ENCODE measurements around the gene COPG2. TPM values are rescaled to one million over a fixed set of nuclear protein-coding genes. Genes with fewer than 3 reads are reported as not detected.

Gene COPG2
- total RNA-seq, 1 experiment from 2014 or later: 25.5 TPM

DNA sequence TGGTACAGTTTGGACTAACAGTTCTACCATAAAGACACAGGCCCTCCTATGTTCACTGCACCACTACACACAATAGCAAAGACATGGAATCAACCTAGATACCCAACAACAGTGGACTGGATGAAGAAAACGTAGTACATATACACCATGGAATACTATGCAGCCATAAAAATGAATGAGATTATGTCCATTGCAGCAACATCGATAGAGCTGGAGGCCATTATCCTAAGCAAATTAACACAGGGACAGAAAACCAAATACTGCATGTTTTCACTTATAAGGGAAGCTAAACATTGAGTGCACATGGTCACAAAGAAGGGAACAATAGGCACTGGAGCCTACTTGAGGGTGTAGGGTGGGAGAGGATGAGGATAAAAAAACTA lies 101.7 kb downstream of the COPG2 start:
- Histone ChIP-seq H3K36me3 (ENCODE audit: low read depth) (no peaks in the 10 kb centered on the region), H2AFZ (no peak overlapping the region), H3K4me2 (no peak overlapping the region), H3K27me3 (ENCODE audit: insufficient read depth, low read depth) (no peaks in the 10 kb centered on the region), H3K79me2 (ENCODE audit: low read depth) (no peaks in the 10 kb centered on the region), H4K20me1 (ENCODE audit: insufficient read depth) (no peaks in the 10 kb centered on the region), H3F3A (ENCODE audit: insufficient read depth, low read depth) (no peaks in the 10 kb centered on the region), H3K27ac (no peak overlapping the region), H3K9me2 (ENCODE audit: insufficient read depth) (no peaks in the 10 kb centered on the region), H3K4me1 (replicated peaks; ENCODE audit: insufficient read depth) (no peaks in the 10 kb centered on the region), H3K4me3 (no peak overlapping the region), H3K9me3 (ENCODE audit: insufficient read depth, low read depth) (no peaks in the 10 kb centered on the region)
- ChIA-PET CTCF (no interaction called here), POLR2A (ENCODE audit: unreplicated experiment) (no interaction called here)
- BruUV-seq (replicated peaks): no TSS peak
- intact Hi-C loops (cut with micrococcal nuclease; ENCODE audit: unreplicated experiment): no loop called here
- DNase-seq: no peak
- TF ChIP-seq, protein P1, sequence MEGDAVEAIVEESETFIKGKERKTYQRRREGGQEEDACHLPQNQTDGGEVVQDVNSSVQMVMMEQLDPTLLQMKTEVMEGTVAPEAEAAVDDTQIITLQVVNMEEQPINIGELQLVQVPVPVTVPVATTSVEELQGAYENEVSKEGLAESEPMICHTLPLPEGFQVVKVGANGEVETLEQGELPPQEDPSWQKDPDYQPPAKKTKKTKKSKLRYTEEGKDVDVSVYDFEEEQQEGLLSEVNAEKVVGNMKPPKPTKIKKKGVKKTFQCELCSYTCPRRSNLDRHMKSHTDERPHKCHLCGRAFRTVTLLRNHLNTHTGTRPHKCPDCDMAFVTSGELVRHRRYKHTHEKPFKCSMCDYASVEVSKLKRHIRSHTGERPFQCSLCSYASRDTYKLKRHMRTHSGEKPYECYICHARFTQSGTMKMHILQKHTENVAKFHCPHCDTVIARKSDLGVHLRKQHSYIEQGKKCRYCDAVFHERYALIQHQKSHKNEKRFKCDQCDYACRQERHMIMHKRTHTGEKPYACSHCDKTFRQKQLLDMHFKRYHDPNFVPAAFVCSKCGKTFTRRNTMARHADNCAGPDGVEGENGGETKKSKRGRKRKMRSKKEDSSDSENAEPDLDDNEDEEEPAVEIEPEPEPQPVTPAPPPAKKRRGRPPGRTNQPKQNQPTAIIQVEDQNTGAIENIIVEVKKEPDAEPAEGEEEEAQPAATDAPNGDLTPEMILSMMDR (conservative IDR thresholded peaks at IDR 0.05): no peak

DNA sequence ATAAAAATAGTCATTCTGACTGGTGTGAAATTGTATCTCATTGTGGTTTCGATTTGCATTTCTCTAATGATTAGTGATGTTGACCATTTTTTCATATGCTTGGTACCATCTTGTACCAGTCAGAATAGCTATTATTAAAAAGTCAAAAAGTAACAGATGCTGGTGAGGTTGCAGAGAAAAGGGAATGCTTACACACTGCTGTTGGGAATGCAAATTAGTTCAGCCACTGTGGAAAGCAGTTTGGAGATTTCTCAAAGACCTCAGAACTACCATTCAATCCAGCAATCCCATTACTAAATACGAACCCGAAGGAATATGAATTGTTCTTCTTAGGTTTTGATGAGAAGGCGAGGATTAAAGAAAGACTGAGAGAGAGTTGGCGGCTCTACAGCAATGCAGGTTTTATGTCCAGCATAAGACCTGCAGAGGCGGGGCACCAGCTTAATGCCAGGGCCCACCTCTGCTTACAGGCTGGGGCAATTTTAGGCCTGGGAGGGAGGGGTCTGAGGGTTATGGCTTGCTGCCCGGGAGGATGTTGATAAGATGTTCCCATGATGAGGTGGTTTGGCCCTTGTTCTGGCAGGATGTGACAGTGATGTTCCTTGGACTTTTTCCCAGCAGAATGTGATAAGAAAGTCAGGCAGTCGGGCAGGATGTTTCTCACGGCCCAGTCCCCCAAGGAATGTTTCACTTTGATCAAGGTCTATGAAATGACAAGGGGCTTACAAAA lies 102.2 kb downstream of the COPG2 start:
- Histone ChIP-seq H3K79me2 (ENCODE audit: low read depth) (no peaks in the 10 kb centered on the region), H3K4me3 (no peak overlapping the region), H3F3A (ENCODE audit: insufficient read depth, low read depth) (no peaks in the 10 kb centered on the region), H3K9me2 (ENCODE audit: insufficient read depth) (no peaks in the 10 kb centered on the region), H3K4me2 (no peak overlapping the region), H3K36me3 (ENCODE audit: low read depth) (no peaks in the 10 kb centered on the region), H3K9me3 (ENCODE audit: insufficient read depth, low read depth) (no peaks in the 10 kb centered on the region), H3K4me1 (replicated peaks; ENCODE audit: insufficient read depth) (no peaks in the 10 kb centered on the region), H3K27ac (no peak overlapping the region), H3K27me3 (ENCODE audit: insufficient read depth, low read depth) (no peaks in the 10 kb centered on the region), H2AFZ (no peak overlapping the region), H4K20me1 (ENCODE audit: insufficient read depth) (no peaks in the 10 kb centered on the region)
- ChIA-PET CTCF (no interaction called here), POLR2A (ENCODE audit: unreplicated experiment) (no interaction called here)
- intact Hi-C loops (cut with micrococcal nuclease; ENCODE audit: unreplicated experiment): no loop called here
- no peak for DNase-seq
- BruUV-seq (replicated peaks): no TSS peak
- TF ChIP-seq, protein P1 (conservative IDR thresholded peaks at IDR 0.05): no peak
- TF ChIP-seq EZH2 (IDR thresholded peaks at IDR 0.05; ENCODE audit: low read depth): no peak

DNA sequence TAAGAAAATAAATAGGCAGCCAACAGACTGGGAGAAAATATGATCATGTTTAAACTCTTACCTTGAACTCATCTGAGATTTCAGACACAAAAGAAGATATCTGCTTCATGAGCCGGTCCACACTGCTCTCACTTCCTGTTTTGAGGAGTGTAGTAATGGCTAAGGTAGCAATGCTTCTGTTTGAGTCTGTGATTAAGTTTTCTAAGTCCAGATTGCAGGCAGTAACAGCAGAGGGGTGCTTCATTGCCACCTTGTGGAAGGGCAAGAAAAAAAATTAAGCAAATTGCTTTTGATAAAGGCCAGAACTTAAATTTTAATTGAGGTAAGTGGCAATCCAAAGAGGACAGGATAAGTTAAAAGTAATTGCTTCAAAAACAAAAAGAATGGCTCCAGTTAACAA lies 107.6 kb downstream of the COPG2 start:
- no peaks in the 10 kb centered on the region for H3K79me2 ChIP-seq (ENCODE audit: low read depth)
- BruUV-seq (replicated peaks): no TSS peak
- H4K20me1 ChIP-seq (ENCODE audit: insufficient read depth): no peaks in the 10 kb centered on the region
- no peak overlapping the region for H3K27ac ChIP-seq
- TF ChIP-seq EZH2 (IDR thresholded peaks at IDR 0.05; ENCODE audit: low read depth): no peak
- TF ChIP-seq, protein P1 (conservative IDR thresholded peaks at IDR 0.05): peak; percentile 77
- H3K36me3 ChIP-seq (ENCODE audit: low read depth): no peaks in the 10 kb centered on the region
- POLR2A ChIA-PET (ENCODE audit: unreplicated experiment): no interaction called here
- intact Hi-C loops (cut with micrococcal nuclease; ENCODE audit: unreplicated experiment): loop anchor here (1.0 to 5.0 kb wide), 3 partner anchors 319 to 489 kb away; no protein-coding TSS in a partner anchor
- no peaks in the 10 kb centered on the region for H3K9me2 ChIP-seq (ENCODE audit: insufficient read depth)
- no peaks in the 10 kb centered on the region for H3K27me3 ChIP-seq (ENCODE audit: insufficient read depth, low read depth)
- no peak overlapping the region for H2AFZ ChIP-seq
- no peaks in the 10 kb centered on the region for H3K9me3 ChIP-seq (ENCODE audit: insufficient read depth, low read depth)
- no peak overlapping the region for H3K4me2 ChIP-seq
- CTCF ChIA-PET: no interaction called here
- no peaks in the 10 kb centered on the region for H3K4me1 ChIP-seq (replicated peaks; ENCODE audit: insufficient read depth)
- DNase-seq: peak; percentile 15 to 55
- no peaks in the 10 kb centered on the region for H3F3A ChIP-seq (ENCODE audit: insufficient read depth, low read depth)
- H3K4me3 ChIP-seq: no peak overlapping the region

Data from PC-9 (cell line).